BE2C (cell line): ENCODE data around the gene PLCH2.

ENCODE experiments used
- DNase-seq: peaks from one replicate; pipeline ENCODE4 v3.0.0-alpha.2; 2020
- H3K27me3 ChIP-seq: fragments of 250-450 bp; sonication (Bioruptor Pico); 2 replicates; pipeline ENCODE4 v1.5.1; 2020; ENCODE audit warnings: mild to moderate bottlenecking
- H3K36me3 ChIP-seq: fragments of 250-450 bp; sonication (Bioruptor Pico); 2 replicates; pipeline ENCODE4 v1.5.1; 2020; ENCODE audit warnings: mild to moderate bottlenecking
- H3K4me1 ChIP-seq: fragments of 250-450 bp; sonication (Bioruptor Pico); 2 replicates; pipeline ENCODE4 v1.5.1; 2020
- H3K4me3 ChIP-seq: 2 replicates; pipeline ENCODE4 v1.5.1; 2011; ENCODE audit warnings: low read depth, low read length
- H3K9me3 ChIP-seq: fragments of 250-450 bp; sonication (Bioruptor Pico); 2 replicates; pipeline ENCODE4 v1.5.1; 2020
- TF ChIP-seq, protein P1 (sequence below): IDR thresholded peaks from 2 replicates; pipeline ENCODE4 v1.5.1; 2012; ENCODE audit warnings: mild to moderate bottlenecking, low read depth, low read length

PLCH2 gene

DNA sequence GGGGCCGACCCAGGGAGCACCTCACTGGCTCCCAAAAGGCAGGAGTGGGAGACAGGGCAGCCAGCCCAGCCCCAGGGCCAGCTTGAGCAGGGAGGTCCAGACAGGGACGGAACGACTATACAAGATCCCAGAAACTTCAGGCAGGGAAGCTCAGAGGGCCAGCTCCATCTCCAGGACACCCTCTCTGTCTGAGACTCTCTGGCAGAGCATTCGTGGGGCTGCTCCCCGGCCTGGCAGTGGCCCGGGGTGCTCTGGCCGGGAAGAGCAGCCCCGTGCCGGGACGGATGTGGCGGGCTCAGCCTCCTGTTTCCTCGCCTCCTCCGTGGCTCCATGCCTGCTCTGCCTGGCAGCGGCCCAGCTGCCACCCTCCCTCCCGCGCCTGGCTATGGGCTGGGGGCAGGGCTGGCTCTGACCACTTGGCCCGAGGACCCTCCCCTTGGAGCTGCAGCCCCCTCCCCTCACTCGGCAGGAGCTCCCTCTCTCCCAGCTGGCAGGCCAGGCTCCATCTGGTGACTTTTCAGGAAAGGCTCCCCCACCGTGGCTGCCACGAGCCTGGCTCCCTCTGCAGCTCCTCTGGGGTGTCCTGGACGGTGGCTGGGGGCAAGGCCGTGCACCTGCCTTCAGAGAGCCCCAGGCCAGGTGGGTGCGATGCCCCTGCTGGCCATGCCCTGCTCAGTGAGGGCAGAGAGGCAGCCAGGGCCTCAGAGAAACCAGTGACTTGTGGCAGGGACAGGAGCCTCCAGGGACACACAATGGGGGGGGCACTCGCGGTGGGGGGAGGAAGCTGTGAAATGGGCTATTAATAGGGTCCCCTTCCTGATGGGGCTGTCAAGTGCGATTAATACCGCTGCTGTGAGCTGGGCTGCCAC is 5.6 kb upstream of the PLCH2 start:
- no peaks in the 10 kb centered on the region for H3K27me3 ChIP-seq
- no peaks in the 10 kb centered on the region for H3K36me3 ChIP-seq
- no peak overlapping the region for H3K4me3 ChIP-seq
- DNase-seq: peak; percentile 25
- peaks cover 35% of the 10 kb centered on the region for H3K4me1 ChIP-seq
- H3K9me3 ChIP-seq: no peaks in the 10 kb centered on the region
- TF ChIP-seq, protein P1, sequence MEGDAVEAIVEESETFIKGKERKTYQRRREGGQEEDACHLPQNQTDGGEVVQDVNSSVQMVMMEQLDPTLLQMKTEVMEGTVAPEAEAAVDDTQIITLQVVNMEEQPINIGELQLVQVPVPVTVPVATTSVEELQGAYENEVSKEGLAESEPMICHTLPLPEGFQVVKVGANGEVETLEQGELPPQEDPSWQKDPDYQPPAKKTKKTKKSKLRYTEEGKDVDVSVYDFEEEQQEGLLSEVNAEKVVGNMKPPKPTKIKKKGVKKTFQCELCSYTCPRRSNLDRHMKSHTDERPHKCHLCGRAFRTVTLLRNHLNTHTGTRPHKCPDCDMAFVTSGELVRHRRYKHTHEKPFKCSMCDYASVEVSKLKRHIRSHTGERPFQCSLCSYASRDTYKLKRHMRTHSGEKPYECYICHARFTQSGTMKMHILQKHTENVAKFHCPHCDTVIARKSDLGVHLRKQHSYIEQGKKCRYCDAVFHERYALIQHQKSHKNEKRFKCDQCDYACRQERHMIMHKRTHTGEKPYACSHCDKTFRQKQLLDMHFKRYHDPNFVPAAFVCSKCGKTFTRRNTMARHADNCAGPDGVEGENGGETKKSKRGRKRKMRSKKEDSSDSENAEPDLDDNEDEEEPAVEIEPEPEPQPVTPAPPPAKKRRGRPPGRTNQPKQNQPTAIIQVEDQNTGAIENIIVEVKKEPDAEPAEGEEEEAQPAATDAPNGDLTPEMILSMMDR: no peak

DNA sequence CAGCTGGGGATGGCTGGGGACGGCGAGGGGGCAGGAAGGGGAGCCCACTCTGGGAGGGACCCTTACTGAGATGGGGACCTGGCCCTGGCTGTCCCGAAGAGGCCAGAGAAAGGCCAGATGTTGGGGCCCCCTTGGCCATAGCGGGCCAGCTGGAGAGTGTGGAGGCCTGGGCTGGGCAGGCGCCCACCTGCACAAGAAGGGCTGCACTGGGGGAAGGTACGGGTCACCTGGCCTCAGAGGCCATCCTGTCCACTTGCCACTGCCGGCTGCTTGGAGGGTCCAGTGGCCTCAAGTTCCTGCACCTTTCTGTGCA is 5.0 kb upstream of the PLCH2 start:
- Histone ChIP-seq H3K9me3 (no peaks in the 10 kb centered on the region), H3K4me3 (no peak overlapping the region), H3K27me3 (no peaks in the 10 kb centered on the region), H3K4me1 (peaks cover 41% of the 10 kb centered on the region), H3K36me3 (no peaks in the 10 kb centered on the region)
- TF ChIP-seq, protein P1: no peak
- DNase-seq: no peak

DNA sequence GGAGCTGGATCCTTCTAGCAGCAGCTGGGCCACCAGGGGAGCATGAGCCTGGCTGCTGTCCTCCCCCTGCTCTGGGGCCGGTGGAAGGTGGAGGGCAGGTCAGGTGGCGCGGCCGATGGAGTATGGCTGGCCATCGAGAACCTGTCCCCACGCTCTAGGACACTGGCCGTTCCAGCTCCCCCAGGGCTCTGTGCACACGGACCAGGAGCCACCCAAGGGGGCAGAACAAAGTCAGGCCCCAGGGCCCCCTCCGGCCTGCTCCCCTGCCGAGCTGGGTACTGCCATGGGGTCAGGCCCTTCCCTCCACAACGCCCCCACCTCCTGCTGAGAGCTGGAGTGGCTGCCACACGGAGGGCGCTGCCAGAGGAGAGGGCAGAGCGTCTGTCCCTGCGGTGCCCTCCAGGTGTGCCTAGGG is 4.5 kb upstream of the PLCH2 start:
- Histone ChIP-seq H3K27me3 (no peaks in the 10 kb centered on the region), H3K4me3 (no peak overlapping the region), H3K36me3 (no peaks in the 10 kb centered on the region), H3K4me1 (peaks cover 41% of the 10 kb centered on the region), H3K9me3 (no peaks in the 10 kb centered on the region)
- no peak for DNase-seq
- TF ChIP-seq, protein P1: no peak

DNA sequence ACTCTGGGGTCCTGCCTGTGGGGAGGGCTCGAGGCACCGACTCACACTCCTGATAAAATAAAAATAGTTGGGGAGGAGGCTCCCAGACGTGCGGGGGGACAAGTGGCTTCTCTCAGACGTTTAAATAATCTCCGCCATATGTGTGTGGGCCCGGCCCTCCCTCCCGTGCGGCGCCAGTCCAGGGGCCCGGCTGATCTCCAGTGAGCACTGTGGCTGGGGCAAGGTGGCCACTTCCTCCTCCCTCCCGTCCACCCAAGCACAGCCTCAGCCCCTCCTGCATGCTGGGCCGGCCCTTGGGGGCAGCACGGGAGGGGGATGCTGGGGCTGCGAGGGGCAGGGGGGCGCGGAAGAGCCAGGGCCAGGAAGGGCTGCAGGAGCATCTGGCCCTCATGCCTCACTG is 4.0 kb upstream of the PLCH2 start:
- no peak for DNase-seq
- Histone ChIP-seq H3K4me1 (peaks cover 41% of the 10 kb centered on the region), H3K27me3 (no peaks in the 10 kb centered on the region), H3K36me3 (no peaks in the 10 kb centered on the region), H3K9me3 (no peaks in the 10 kb centered on the region), H3K4me3 (no peak overlapping the region)
- TF ChIP-seq, protein P1: no peak

DNA sequence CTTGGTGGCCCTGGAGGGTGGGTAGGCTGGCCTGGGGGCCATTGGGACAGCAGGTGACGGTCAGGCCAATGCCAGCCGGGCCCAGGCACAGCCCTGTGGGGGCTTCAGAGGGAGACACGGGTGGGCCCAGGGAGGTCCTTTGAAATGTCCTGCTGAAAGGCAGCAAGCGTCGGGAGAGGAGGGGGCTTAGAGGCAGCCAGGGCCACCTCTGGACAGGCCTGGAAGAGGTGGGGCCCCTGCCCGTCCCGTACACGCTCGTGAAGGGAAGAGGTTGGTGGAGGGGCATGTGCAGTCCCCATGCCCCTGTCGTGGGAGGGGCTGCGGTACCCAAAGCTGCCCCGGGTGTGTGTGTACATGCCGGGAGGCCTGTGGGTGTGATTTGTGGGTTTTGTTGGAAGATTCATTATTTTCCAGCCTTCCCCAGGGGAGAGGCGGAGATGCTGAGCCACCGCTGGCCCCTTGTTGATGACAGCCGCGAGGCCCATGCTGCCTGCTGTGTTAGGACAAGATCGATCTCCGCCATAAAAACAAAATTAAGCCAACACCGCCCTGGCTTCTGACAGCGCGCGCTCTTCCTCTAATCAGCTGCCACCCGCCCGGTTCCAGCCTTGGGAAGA is 3.4 kb upstream of the PLCH2 start:
- H3K27me3 ChIP-seq: no peaks in the 10 kb centered on the region
- no peaks in the 10 kb centered on the region for H3K36me3 ChIP-seq
- H3K4me3 ChIP-seq: no peak overlapping the region
- no peaks in the 10 kb centered on the region for H3K9me3 ChIP-seq
- TF ChIP-seq, protein P1: no peak
- peaks cover 41% of the 10 kb centered on the region for H3K4me1 ChIP-seq
- no peak for DNase-seq

DNA sequence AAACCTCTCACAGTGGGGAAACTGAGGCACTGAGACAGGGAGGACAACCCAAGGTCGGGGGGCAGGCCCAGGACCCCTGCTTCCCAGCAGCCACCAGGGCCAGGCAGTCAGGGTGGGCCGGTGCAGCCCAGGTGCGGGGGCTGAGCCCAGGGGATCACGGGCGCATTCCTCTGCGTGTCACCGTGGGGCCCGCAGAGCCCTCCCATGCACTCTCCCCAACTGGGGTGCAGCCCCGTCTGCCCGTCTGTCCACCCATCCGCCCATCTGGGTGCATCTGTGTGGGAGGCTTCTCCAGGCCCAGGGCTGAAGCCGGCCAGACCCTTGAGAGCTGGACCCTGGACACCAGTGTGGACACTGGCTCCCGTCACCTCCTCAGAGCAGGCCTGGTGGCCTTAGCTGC is 2.9 kb upstream of the PLCH2 start:
- no peaks in the 10 kb centered on the region for H3K36me3 ChIP-seq
- H3K27me3 ChIP-seq: no peaks in the 10 kb centered on the region
- no peak for DNase-seq
- peaks cover 41% of the 10 kb centered on the region for H3K4me1 ChIP-seq
- H3K4me3 ChIP-seq: no peak overlapping the region
- TF ChIP-seq, protein P1: no peak
- no peaks in the 10 kb centered on the region for H3K9me3 ChIP-seq
